ENCODE results near the gene LZTS2.
A peak's percentile ranks its signal among the peaks of the same experiment; 100 is the strongest.

LZTS2 gene

GRCh38 chr10:101005361-101005760, 5.8 kb downstream of the LZTS2 start:
- no peak overlapping the region for H3K27ac ChIP-seq (ENCODE audit: low read depth, low read length)
- no peak overlapping the region for H3K9ac ChIP-seq (ENCODE audit: low read depth in 1 of 2, low read length in 2 of 2)

GRCh38 chr10:101005869-101006567, 6.4 kb downstream of the LZTS2 start:
- H3K9me3 ChIP-seq (ENCODE audit: control insufficient read depth in 1 of 2, low read length in 2 of 2), result no peaks in the 10 kb centered on the region
- H3K4me1 ChIP-seq (ENCODE audit: control insufficient read depth in 1 of 2, insufficient read depth in 2 of 2, low read length in 2 of 2), result peaks cover 11 to 26% of the 10 kb centered on the region in 2 donors
- no peaks in the 10 kb centered on the region for H3K27me3 ChIP-seq (ENCODE audit: control insufficient read depth in 1 of 2, insufficient read depth in 2 of 2, low read length in 2 of 2)
- no peak overlapping the region for H3K27ac ChIP-seq (ENCODE audit: low read depth, low read length)
- no peak overlapping the region for H3K4me3 ChIP-seq (ENCODE audit: low read depth in 1 of 2, low read length in 2 of 2)
- no peak overlapping the region for H3K9ac ChIP-seq (ENCODE audit: low read depth in 1 of 2, low read length in 2 of 2)
- H3K36me3 ChIP-seq (ENCODE audit: control insufficient read depth in 1 of 2, insufficient read depth in 2 of 2, low read length in 2 of 2), result peaks cover 0 to 37% of the 10 kb centered on the region in 2 donors

More at GRCh38 chr10:101005361-101005760, 5.8 kb downstream of the LZTS2 start:
- H3K9me3 ChIP-seq (ENCODE audit: control insufficient read depth in 1 of 2, low read length in 2 of 2), result no peaks in the 10 kb centered on the region
- no peaks in the 10 kb centered on the region for H3K27me3 ChIP-seq (ENCODE audit: control insufficient read depth in 1 of 2, insufficient read depth in 2 of 2, low read length in 2 of 2)
- no peak overlapping the region for H3K4me3 ChIP-seq (ENCODE audit: low read depth in 1 of 2, low read length in 2 of 2)
- H3K4me1 ChIP-seq (ENCODE audit: control insufficient read depth in 1 of 2, insufficient read depth in 2 of 2, low read length in 2 of 2), result peaks cover 18 to 30% of the 10 kb centered on the region in 2 donors
- H3K36me3 ChIP-seq (ENCODE audit: control insufficient read depth in 1 of 2, insufficient read depth in 2 of 2, low read length in 2 of 2), result peaks cover 0 to 37% of the 10 kb centered on the region in 2 donors

GRCh38 chr10:101006593-101007098, 7.0 kb downstream of the LZTS2 start:
- Histone ChIP-seq H3K4me1 (ENCODE audit: control insufficient read depth in 1 of 2, insufficient read depth in 2 of 2, low read length in 2 of 2) (peaks cover 8 to 19% of the 10 kb centered on the region in 2 donors), H3K27me3 (ENCODE audit: control insufficient read depth in 1 of 2, insufficient read depth in 2 of 2, low read length in 2 of 2) (no peaks in the 10 kb centered on the region), H3K36me3 (ENCODE audit: control insufficient read depth in 1 of 2, insufficient read depth in 2 of 2, low read length in 2 of 2) (peaks cover 0 to 37% of the 10 kb centered on the region in 2 donors), H3K9ac (ENCODE audit: low read depth in 1 of 2, low read length in 2 of 2) (no peak overlapping the region), H3K4me3 (ENCODE audit: low read depth in 1 of 2, low read length in 2 of 2) (no peak overlapping the region), H3K27ac (ENCODE audit: low read depth, low read length) (no peak overlapping the region), H3K9me3 (ENCODE audit: control insufficient read depth in 1 of 2, low read length in 2 of 2) (no peaks in the 10 kb centered on the region)

GRCh38 chr10:101007099-101007711, 7.6 kb downstream of the LZTS2 start:
- no peak overlapping the region for H3K9ac ChIP-seq (ENCODE audit: low read depth in 1 of 2, low read length in 2 of 2)
- H3K36me3 ChIP-seq (ENCODE audit: control insufficient read depth in 1 of 2, insufficient read depth in 2 of 2, low read length in 2 of 2), result peaks cover 0 to 37% of the 10 kb centered on the region in 2 donors
- H3K27me3 ChIP-seq (ENCODE audit: control insufficient read depth in 1 of 2, insufficient read depth in 2 of 2, low read length in 2 of 2), result no peaks in the 10 kb centered on the region
- H3K27ac ChIP-seq (ENCODE audit: low read depth, low read length), result peak overlapping the region; percentile 17
- H3K9me3 ChIP-seq (ENCODE audit: control insufficient read depth in 1 of 2, low read length in 2 of 2), result no peaks in the 10 kb centered on the region
- no peak overlapping the region for H3K4me3 ChIP-seq (ENCODE audit: low read depth in 1 of 2, low read length in 2 of 2)
- peaks cover 4 to 14% of the 10 kb centered on the region in 2 donors for H3K4me1 ChIP-seq (ENCODE audit: control insufficient read depth in 1 of 2, insufficient read depth in 2 of 2, low read length in 2 of 2)

- Histone ChIP-seq H3K9ac (ENCODE audit: low read depth in 1 of 2, low read length in 2 of 2) (no peak overlapping the region), H3K4me3 (ENCODE audit: low read depth in 1 of 2, low read length in 2 of 2) (no peak overlapping the region), H3K27ac (ENCODE audit: low read depth, low read length) (no peak overlapping the region), H3K9me3 (ENCODE audit: control insufficient read depth in 1 of 2, low read length in 2 of 2) (no peaks in the 10 kb centered on the region), H3K36me3 (ENCODE audit: control insufficient read depth in 1 of 2, insufficient read depth in 2 of 2, low read length in 2 of 2) (peaks cover 0 to 33% of the 10 kb centered on the region in 2 donors), H3K27me3 (ENCODE audit: control insufficient read depth in 1 of 2, insufficient read depth in 2 of 2, low read length in 2 of 2) (no peaks in the 10 kb centered on the region), H3K4me1 (ENCODE audit: control insufficient read depth in 1 of 2, insufficient read depth in 2 of 2, low read length in 2 of 2) (peaks cover 6 to 20% of the 10 kb centered on the region in 2 donors)
These were observed 8.6 kb downstream of the LZTS2 start for GRCh38 chr10:101007915-101008822.

GRCh38 chr10:101008823-101009423, 9.3 kb downstream of the LZTS2 start:
- H3K4me3 ChIP-seq (ENCODE audit: low read depth in 1 of 2, low read length in 2 of 2), result no peak overlapping the region
- no peak overlapping the region for H3K9ac ChIP-seq (ENCODE audit: low read depth in 1 of 2, low read length in 2 of 2)
- peaks cover 0 to 26% of the 10 kb centered on the region in 2 donors for H3K36me3 ChIP-seq (ENCODE audit: control insufficient read depth in 1 of 2, insufficient read depth in 2 of 2, low read length in 2 of 2)
- no peaks in the 10 kb centered on the region for H3K27me3 ChIP-seq (ENCODE audit: control insufficient read depth in 1 of 2, insufficient read depth in 2 of 2, low read length in 2 of 2)
- H3K4me1 ChIP-seq (ENCODE audit: control insufficient read depth in 1 of 2, insufficient read depth in 2 of 2, low read length in 2 of 2), result peaks cover 10 to 24% of the 10 kb centered on the region in 2 donors
- no peak overlapping the region for H3K27ac ChIP-seq (ENCODE audit: low read depth, low read length)
- no peaks in the 10 kb centered on the region for H3K9me3 ChIP-seq (ENCODE audit: control insufficient read depth in 1 of 2, low read length in 2 of 2)

- Histone ChIP-seq H3K4me3 (ENCODE audit: low read depth in 1 of 2, low read length in 2 of 2) (no peak overlapping the region), H3K9ac (ENCODE audit: low read depth in 1 of 2, low read length in 2 of 2) (no peak overlapping the region), H3K4me1 (ENCODE audit: control insufficient read depth in 1 of 2, insufficient read depth in 2 of 2, low read length in 2 of 2) (peaks cover 10 to 24% of the 10 kb centered on the region in 2 donors), H3K27ac (ENCODE audit: low read depth, low read length) (no peak overlapping the region), H3K9me3 (ENCODE audit: control insufficient read depth in 1 of 2, low read length in 2 of 2) (no peaks in the 10 kb centered on the region), H3K27me3 (ENCODE audit: control insufficient read depth in 1 of 2, insufficient read depth in 2 of 2, low read length in 2 of 2) (no peaks in the 10 kb centered on the region), H3K36me3 (ENCODE audit: control insufficient read depth in 1 of 2, insufficient read depth in 2 of 2, low read length in 2 of 2) (peaks cover 0 to 18% of the 10 kb centered on the region in 2 donors)
These were observed 10.7 kb downstream of the LZTS2 start for GRCh38 chr10:101010329-101010728.

- Histone ChIP-seq H3K4me1 (ENCODE audit: control insufficient read depth in 1 of 2, insufficient read depth in 2 of 2, low read length in 2 of 2) (peaks cover 10 to 19% of the 10 kb centered on the region in 2 donors), H3K9ac (ENCODE audit: low read depth in 1 of 2, low read length in 2 of 2) (no peak overlapping the region)
These were observed 12.2 kb downstream of the LZTS2 start for GRCh38 chr10:101011517-101012423.

More at GRCh38 chr10:101011517-101012423, 12.2 kb downstream of the LZTS2 start:
- H3K9me3 ChIP-seq (ENCODE audit: control insufficient read depth in 1 of 2, low read length in 2 of 2), result no peaks in the 10 kb centered on the region
- H3K36me3 ChIP-seq (ENCODE audit: control insufficient read depth in 1 of 2, insufficient read depth in 2 of 2, low read length in 2 of 2), result peaks cover 0 to 3% of the 10 kb centered on the region in 2 donors
- H3K27me3 ChIP-seq (ENCODE audit: control insufficient read depth in 1 of 2, insufficient read depth in 2 of 2, low read length in 2 of 2), result peaks cover under 1 to 9% of the 10 kb centered on the region in 2 donors
- H3K4me3 ChIP-seq (ENCODE audit: low read depth in 1 of 2, low read length in 2 of 2), result no peak overlapping the region
- H3K27ac ChIP-seq (ENCODE audit: low read depth, low read length), result no peak overlapping the region
